Measurements from ENCODE around the gene DPH3. TPM values are rescaled to one million over a fixed set of nuclear protein-coding genes. Genes with fewer than 3 reads are reported as not detected.

Gene DPH3
- total and polyA plus RNA-seq, 9 donors, result 7.4 to 28.3 (median 13.5) TPM

- Histone ChIP-seq H3K27me3 (no peaks in the 10 kb centered on the region), H3K36me3 (no peaks in the 10 kb centered on the region), H3K9me3 (no peaks in the 10 kb centered on the region), H3K27ac (no peak overlapping the region), H3K4me1 (ENCODE audit: insufficient read depth) (peaks cover 1% of the 10 kb centered on the region), H3K4me3 (no peak overlapping the region)
- no peak for DNase-seq
- TF ChIP-seq POLR2A (IDR thresholded peaks at IDR 0.05) (no peak), CTCF (IDR thresholded peaks at IDR 0.05) (no peak), EP300 (IDR thresholded peaks at IDR 0.05) (no peak)
- intact Hi-C loops (cut with DNase I), result no loop called here
- WGBS, 3 donors, result 92 to 95% (median 93%) methylated on average over 3 of the region's 3 CpGs
These were observed 45.0 kb downstream of the DPH3 start for GRCh38 chr3:16219777-16220176.

GRCh38 chr3:16216373-16216935, 48.3 kb downstream of the DPH3 start:
- no peaks in the 10 kb centered on the region for H3K9me3 ChIP-seq
- no peak overlapping the region for H3K27ac ChIP-seq
- H3K27me3 ChIP-seq, result no peaks in the 10 kb centered on the region
- intact Hi-C loops (cut with DNase I), result no loop called here
- TF ChIP-seq CTCF (IDR thresholded peaks at IDR 0.05) (no peak), EP300 (IDR thresholded peaks at IDR 0.05) (no peak), POLR2A (IDR thresholded peaks at IDR 0.05) (no peak)
- H3K4me3 ChIP-seq, result no peak overlapping the region
- DNase-seq, result no peak
- H3K36me3 ChIP-seq, result no peaks in the 10 kb centered on the region
- H3K4me1 ChIP-seq (ENCODE audit: insufficient read depth), result no peaks in the 10 kb centered on the region
- 88 to 90% (median 89%) methylated on average over 17 of the region's 17 CpGs for WGBS, 3 donors

GRCh38 chr3:16214366-16214765, 50.4 kb downstream of the DPH3 start:
- WGBS, 3 donors, result 73 to 87% (median 85%) methylated on average over 4 of the region's 4 CpGs
- Histone ChIP-seq H3K9me3 (no peaks in the 10 kb centered on the region), H3K27ac (no peak overlapping the region), H3K4me3 (no peak overlapping the region), H3K4me1 (ENCODE audit: insufficient read depth) (no peaks in the 10 kb centered on the region), H3K27me3 (no peaks in the 10 kb centered on the region), H3K36me3 (no peaks in the 10 kb centered on the region)
- no peak for DNase-seq
- no peak for TF ChIP-seq POLR2A (IDR thresholded peaks at IDR 0.05)
- TF ChIP-seq EP300 (IDR thresholded peaks at IDR 0.05), result no peak
- no peak for TF ChIP-seq CTCF (IDR thresholded peaks at IDR 0.05)
- intact Hi-C loops (cut with DNase I), result no loop called here

- 84 to 90% (median 89%) methylated on average over 9 of the region's 9 CpGs for WGBS, 3 donors
- Histone ChIP-seq H3K4me1 (ENCODE audit: insufficient read depth) (no peaks in the 10 kb centered on the region), H3K9me3 (no peaks in the 10 kb centered on the region), H3K27me3 (no peaks in the 10 kb centered on the region), H3K27ac (no peak overlapping the region), H3K4me3 (no peak overlapping the region), H3K36me3 (no peaks in the 10 kb centered on the region)
- TF ChIP-seq CTCF (IDR thresholded peaks at IDR 0.05) (no peak), POLR2A (IDR thresholded peaks at IDR 0.05) (no peak), EP300 (IDR thresholded peaks at IDR 0.05) (no peak)
- intact Hi-C loops (cut with DNase I), result no loop called here
- no peak for DNase-seq
These were observed 53.4 kb downstream of the DPH3 start for GRCh38 chr3:16211176-16211904.

Other genes starting within 250 kb of the DPH3 start
- 100 to 1,000 TPM in 1 of 7 donors, 10 to 100 TPM in 6; 14.5 to 118 (median 23.6) TPM for gene GALNT15, start 90.3 kb downstream of the DPH3 start, total RNA-seq
- gene GALNT15, start 90.3 kb downstream of the DPH3 start, polyA plus RNA-seq, result 10 to 100 TPM; 28.5 to 33.7 TPM
- gene OXNAD1, start 269 bp upstream of the DPH3 start, total RNA-seq, result 10 to 100 TPM in 6 of 7 donors, 1 to 10 TPM in 1; 7.9 to 16.3 (median 12.4) TPM
- gene OXNAD1, start 269 bp upstream of the DPH3 start, polyA plus RNA-seq, result 1 to 10 TPM; 4.0 to 8.9 TPM
- 10 to 100 TPM; 25.2 to 52.4 (median 42.5) TPM for gene RFTN1, start 248.8 kb upstream of the DPH3 start, total RNA-seq
- 10 to 100 TPM; 61.5 to 63.1 TPM for gene RFTN1, start 248.8 kb upstream of the DPH3 start, polyA plus RNA-seq

All from ovary (tissue), 9 donors.